HL-60 (cell line): Measurements from ENCODE around the gene XIRP1.

ENCODE experiments used
- CTCF ChIP-seq: IDR thresholded peaks from one replicate; pipeline ENCODE4 v1.5.1; 2011; ENCODE audit warnings: low read length, control low read depth, inconsistent platforms; ENCODE audit not compliant: insufficient read depth
- REST ChIP-seq: IDR thresholded peaks from 2 replicates; pipeline ENCODE4 v1.6.1; 2012; ENCODE audit warnings: low read depth; ENCODE audit not compliant: insufficient replicate concordance

DNA sequence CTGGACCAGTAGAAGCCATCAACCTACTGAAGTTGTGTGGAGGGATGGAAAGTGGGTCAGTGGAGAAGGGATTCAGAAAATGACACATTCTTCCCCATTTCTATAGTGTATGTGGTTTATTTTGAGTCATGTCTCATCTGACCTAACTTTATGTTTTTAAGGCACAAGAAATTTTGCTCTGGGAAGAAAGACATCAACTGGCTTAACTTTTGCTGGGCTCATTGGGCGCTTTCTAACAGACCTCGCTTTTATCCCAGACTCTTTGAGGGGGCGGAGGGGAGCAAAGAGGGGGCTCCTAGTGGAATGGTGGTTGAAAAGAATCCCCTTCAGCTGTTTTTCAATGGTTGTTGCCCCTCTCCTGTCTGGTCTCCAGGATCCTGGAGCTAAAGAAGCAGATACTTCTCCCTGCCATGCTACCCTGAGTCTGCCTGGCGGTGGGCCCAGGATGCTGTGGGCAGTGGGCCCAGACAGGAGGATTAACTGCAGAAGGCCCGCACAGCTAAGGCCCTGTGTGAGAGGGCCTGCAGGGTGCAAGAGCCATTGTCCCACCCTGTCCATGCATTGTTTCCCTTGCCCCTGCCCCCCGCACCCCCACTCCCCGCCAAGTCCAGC lies 53.5 kb downstream of the XIRP1 start:
- TF ChIP-seq CTCF, result no peak
- no peak for TF ChIP-seq REST
